SHP77 (cell line): ENCODE results near the gene ACE2.

ENCODE experiments used
- DNase-seq, 2 experiments: peaks; one replicate each; lab custom pipeline; 2025; lab: John Stamatoyannopoulos, UW

Gene ACE2

GRCh38 chrX:15574017-15574416 lies 26.7 kb downstream of the ACE2 start:
- DNase-seq: no peak

DNA sequence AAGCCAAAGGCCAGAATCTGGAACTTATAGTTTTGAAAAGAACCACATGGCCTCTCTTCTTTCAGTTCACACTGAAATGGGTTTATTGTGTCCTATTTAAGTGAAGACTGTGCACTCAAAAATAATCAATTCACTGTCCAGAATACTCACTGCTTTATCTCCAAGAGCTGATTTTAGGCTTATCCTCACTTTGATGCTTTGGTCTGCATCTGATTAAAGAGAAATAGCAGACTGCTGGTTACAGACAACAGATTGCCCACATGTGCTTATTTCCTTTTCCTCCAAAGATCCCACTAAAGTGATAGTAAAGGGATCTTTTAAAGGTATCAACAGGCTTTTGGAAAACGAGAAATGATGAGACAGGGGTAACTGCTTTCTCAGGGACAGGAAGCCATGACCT lies 30.6 kb downstream of the ACE2 start:
- no peak for DNase-seq

DNA sequence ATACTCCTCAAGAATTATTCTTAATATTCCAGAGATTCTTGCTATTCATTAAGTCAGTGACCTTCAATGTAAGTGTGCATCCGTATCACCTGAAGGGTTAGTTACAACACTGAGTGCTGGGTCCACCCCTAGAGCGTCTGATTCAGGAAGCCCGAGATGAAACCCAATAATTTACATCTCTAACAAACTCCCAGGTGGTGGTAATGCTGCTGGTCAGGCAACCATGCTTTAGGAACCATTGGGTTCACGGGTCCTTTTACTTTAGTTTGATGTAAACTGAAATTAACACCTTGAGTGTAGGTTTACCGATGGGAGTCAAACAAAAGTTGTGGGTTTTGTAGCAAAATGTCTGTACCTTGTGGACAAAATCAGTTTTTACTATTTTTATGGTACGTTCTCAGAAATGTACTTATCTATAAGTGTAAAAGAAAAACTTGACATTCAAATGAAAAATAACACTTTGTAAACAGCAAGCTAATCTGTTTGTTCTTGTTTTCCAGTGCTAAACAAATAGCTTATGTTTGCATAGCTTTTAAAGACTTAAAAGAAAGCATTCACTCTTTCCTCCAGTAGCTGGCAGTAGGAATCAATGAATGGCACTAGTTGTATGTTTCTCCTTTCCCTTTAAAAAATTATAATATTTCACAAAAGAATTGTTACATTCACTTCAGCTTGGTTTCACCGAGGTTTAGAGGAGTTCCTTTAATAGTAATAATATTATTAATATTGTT lies 32.7 kb downstream of the ACE2 start:
- no peak for DNase-seq

- no peak for DNase-seq
Observed at GRCh38 chrX:15567267-15567666, 33.5 kb downstream of the ACE2 start.

- DNase-seq: no peak
Observed at GRCh38 chrX:15566244-15566643, 34.5 kb downstream of the ACE2 start.

GRCh38 chrX:15564981-15565579 lies 35.7 kb downstream of the ACE2 start:
- peak in 1 of 2 experiments; percentile 12 for DNase-seq

GRCh38 chrX:15563056-15563455 lies 37.7 kb downstream of the ACE2 start:
- no peak for DNase-seq

GRCh38 chrX:15560924-15561323 lies 39.8 kb downstream of the ACE2 start:
- no peak for DNase-seq

- no peak for DNase-seq
Observed at GRCh38 chrX:15559227-15559626, 41.5 kb downstream of the ACE2 start.

DNA sequence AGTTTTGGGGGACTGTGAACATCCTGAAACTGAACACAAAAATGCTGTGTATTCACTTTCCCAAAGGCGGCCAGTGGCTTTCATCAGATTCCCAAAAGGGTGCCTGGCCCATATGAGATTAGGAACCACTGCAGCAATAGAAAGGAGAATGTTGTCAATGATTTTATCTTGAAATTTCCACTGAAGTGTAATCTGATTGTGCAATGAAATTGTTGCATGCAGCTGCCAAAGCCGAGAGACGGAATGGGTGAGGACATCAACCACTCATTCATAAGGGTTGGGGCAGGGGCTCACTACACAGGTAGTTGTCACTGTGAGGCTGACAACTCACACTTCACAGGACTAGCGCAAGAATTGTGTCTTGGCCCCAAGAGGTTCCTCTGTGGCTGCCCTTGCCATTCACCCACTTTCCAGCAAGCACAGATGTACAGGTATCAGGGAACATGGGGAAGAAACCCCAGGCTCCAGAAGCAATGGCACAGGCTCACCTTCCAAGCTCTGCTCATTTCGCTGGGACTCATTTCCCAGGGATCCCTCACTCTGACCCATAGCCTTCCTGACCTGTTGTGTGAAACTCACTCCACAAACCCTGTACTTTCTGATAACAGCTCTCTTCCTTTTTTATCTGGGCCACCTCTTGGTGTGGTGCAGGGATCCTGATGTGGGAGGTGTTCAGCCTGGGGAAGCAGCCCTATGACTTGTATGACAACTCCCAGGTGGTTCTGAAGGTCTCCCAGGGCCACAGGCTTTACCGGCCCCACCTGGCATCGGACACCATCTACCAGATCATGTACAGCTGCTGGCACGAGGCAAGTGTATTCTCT lies 51.4 kb downstream of the ACE2 start:
- no peak for DNase-seq

- DNase-seq: no peak
Observed at GRCh38 chrX:15547356-15547755, 53.4 kb downstream of the ACE2 start.

- DNase-seq: no peak
Observed at GRCh38 chrX:15546745-15547144, 54.0 kb downstream of the ACE2 start.

DNA sequence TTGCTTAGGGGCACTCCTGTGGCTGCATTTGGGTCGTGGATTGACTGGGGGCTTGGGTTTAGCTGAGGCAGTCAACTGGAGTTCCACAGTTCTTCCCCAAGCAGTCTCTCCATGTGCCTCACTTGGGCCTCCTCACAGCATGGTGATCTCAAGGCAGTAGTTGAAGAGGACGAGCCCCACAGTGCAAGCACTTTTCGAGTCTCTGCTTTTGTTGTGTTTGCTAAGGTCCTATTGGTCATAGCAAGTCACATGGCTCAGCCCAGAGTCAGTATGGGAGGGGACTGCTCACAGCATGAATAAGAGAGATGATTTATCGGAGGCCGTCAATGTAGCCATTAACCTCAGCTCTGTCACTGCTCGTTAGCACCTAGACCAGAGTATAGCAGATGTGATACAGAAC lies 70.4 kb downstream of the ACE2 start:
- no peak for DNase-seq

- DNase-seq: no peak
Observed at GRCh38 chrX:15529165-15529564, 71.6 kb downstream of the ACE2 start.

- DNase-seq: peak in 1 of 2 experiments; percentile 6
Observed at GRCh38 chrX:15525664-15526416, 74.9 kb downstream of the ACE2 start.

GRCh38 chrX:15524417-15524816 lies 76.3 kb downstream of the ACE2 start:
- no peak for DNase-seq

- DNase-seq: no peak
Observed at GRCh38 chrX:15523088-15523487, 77.7 kb downstream of the ACE2 start.

DNA sequence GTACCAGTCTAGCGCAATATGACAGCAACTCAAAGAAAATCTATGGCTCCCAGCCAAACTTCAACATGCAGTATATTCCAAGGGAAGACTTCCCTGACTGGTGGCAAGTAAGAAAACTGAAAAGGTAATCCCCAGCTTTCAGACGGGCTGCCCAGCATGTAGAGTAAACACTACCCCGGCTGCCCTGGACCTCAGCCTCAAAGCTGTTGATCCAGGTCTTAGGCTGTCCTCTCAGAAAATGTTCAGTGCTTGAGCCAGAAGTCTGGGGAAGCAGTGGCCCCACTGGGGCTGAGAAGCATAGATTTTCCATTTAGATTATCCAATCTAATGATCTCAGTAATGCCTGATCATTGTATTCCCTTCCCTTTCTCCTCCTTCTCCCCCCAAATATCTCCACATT lies 78.3 kb downstream of the ACE2 start:
- DNase-seq: no peak

GRCh38 chrX:15515931-15516330 lies 84.8 kb downstream of the ACE2 start:
- DNase-seq: no peak

DNA sequence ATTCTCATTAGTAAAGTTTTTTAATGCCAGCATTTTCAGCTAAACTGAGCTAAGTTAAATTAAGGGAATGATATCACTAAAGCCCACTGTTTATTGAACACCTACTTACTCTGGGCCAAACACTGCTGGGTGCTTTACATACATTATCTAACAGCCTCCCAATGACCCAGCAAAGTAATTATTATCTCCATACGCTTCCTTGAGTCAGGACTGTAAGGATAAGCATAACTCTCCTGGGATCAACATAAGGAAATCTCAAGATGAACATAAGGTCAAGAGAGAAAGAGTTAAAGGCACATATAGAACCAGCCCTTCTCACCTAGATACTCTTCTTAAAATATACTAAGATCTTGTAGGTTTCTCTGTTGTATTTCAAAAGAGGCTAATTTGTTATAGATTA lies 86.5 kb downstream of the ACE2 start:
- no peak for DNase-seq

DNA sequence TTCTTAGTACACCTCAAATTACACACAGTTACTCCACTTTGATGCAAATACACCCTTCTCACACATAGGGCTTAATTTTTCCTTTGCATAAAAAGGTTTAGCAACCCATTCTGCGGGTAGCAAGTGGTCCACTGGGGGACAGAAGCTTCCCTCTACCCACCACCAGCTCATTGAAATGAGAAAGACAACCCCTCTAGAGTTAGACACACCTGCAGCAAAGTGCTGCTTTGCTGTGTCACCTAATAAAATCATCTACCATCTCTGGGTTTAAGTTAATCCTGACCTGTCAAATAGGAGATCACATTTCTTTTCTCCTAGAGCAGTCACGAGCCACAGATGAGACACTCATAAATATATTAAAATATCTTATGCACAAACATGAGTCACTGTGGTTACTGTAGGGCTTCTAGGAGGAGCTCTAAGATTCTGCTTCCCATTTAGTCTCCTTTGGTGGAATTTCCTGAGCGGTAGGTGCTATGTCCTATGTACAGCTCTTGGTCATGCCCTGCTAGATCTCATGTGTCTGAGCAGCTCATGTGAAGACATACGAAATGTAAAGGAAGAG lies 88.3 kb downstream of the ACE2 start:
- no peak for DNase-seq

GRCh38 chrX:15511563-15511962 lies 89.2 kb downstream of the ACE2 start:
- no peak for DNase-seq
